ENCODE data around the gene RAB26. TPM values are rescaled to one million over a fixed set of nuclear protein-coding genes. Genes with fewer than 3 reads are reported as not detected.
"Not testable (repeated sequence)": the region's sequence is repeated elsewhere in the genome, so short reads cannot be mapped to it uniquely, and the experiment has no call there.

Gene RAB26, protein sequence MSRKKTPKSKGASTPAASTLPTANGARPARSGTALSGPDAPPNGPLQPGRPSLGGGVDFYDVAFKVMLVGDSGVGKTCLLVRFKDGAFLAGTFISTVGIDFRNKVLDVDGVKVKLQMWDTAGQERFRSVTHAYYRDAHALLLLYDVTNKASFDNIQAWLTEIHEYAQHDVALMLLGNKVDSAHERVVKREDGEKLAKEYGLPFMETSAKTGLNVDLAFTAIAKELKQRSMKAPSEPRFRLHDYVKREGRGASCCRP
- under 1 TPM; 0.68 to 0.70 TPM for total RNA-seq

DNA sequence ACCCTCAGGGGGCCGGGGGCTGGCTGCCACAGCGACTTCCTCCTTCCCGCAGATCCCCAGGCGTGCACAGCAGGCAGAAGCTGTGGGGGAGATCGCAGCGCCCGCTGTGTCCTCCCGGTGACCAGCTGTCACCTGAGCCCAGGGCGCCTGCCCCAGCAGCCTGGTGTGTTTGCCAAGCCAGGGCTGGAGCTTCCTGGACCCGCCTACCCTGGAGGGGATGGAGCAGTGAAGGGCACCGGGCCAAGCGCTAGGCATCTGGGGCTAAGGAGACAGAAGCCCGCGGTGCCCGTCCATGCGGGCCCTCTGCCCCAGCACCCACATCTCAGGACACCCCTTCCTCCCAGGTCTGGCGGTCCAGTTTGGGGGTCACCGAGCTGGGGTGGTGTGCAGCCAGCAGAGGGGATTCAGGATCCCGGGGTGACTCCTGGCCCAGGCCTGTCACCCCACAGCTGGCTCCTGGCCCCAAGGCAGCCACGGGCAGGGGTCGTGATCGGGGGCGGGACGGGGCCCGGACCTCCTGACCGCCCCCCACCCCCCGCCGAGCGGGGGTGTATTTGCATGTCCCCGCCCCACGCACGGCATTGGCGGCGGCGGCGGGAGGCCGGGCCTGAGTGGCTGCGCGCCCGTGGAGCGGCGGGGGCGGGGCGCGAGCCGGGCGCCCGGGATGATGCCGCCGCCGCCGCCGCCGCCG is at the start of gene RAB26:
Gene RAB26 (plus strand): TSS at position 645 of the 691 bp plus-strand sequence. CDS start 159 bp downstream, outside the sequence.
- Mint-ChIP-seq H3K27ac (no peak within 1 kb of the TSS), H3K4me3 (peak within 1 kb of the TSS; percentile 18), H3K36me3 (peaks cover 11% of the 10 kb centered on the region), H3K4me1 (peaks cover 26% of the 10 kb centered on the region), H3K27me3 (peaks cover 7% of the 10 kb centered on the region), H3K9me3 (ENCODE audit: low read depth) (no peaks in the 10 kb centered on the region)
- CTCF ChIA-PET, result interaction anchor here (1.1 to 2.5 kb wide), 5 partner anchors 8 to 144 kb away, joined by 3 to 14 read pairs (median 7); no protein-coding TSS in a partner anchor
- peak; percentile 54 for ATAC-seq
- DNase-seq, result peak; percentile 59

DNA sequence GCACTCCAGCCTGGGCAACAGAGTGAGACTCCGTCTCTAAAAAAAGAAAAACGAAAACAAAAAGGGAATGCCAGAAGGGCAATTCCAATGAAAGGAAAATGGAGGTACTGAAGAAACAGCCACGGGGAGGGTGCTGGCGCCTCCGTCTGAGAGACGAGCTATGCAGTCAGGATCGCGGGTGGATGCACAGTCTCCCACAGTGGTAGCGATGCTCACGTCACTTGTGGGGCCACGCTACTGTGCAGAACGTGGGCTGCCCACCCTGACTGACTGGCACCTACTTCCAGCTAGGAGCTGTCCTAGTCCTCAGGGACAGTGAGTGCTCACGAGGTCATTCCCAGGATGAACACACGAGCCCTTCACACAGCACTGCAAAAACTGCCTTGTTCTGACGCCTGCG is 46.8 kb upstream of the RAB26 start:
- H3K27ac Mint-ChIP-seq; H3K36me3 Mint-ChIP-seq; H3K9me3 Mint-ChIP-seq (ENCODE audit: low read depth); H3K4me1 Mint-ChIP-seq; H3K27me3 Mint-ChIP-seq; ATAC-seq; H3K4me3 Mint-ChIP-seq; CTCF ChIA-PET; DNase-seq: not testable (repeated sequence)

DNA sequence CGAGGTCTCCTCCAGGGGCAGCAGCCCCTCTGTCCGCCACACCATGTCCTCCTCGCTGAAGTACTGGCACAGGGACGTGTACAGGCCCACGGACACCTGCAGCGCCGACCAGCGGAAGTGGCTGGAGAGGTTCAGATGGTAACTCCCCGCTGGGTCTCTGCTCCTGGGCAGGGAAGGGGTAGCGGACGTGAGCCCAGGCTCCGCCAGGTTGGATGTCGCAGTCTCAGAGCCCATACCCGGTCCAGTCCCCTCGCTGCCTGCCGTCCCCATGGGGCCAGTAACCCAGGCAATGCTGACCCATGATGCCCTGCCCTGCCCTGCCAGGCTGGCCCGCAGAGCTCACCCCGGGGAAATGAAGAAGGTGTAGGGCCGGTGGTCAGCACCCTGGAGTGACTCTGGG is 46.0 kb upstream of the RAB26 start:
- CTCF ChIA-PET, result no interaction called here
- no peaks in the 10 kb centered on the region for H3K9me3 Mint-ChIP-seq (ENCODE audit: low read depth)
- no peak for ATAC-seq
- no peaks in the 10 kb centered on the region for H3K4me1 Mint-ChIP-seq
- H3K27ac Mint-ChIP-seq, result no peak overlapping the region
- H3K4me3 Mint-ChIP-seq, result no peak overlapping the region
- no peak for DNase-seq
- H3K27me3 Mint-ChIP-seq, result no peaks in the 10 kb centered on the region
- peaks cover 2% of the 10 kb centered on the region for H3K36me3 Mint-ChIP-seq

DNA sequence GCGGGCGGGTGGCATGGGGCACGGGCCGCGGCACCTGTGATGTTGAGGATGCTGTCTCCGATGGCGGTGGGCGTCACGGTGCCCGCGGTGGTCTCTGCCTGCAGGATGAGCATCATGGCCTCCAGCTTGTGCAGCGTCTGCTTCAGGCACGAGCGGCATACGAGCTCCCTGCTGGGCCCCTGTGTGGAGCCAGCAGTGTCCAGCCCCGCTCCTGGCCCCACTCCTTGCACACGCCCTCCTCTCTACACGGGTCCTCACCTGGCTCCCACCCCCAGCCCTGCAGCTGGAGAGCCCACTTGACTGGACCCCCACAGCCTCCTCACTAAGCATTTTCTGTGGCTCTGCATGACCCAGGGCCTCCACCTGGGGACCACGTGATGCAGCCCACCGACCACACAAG is 44.0 kb upstream of the RAB26 start:
- DNase-seq; H3K36me3 Mint-ChIP-seq; H3K9me3 Mint-ChIP-seq (ENCODE audit: low read depth); H3K27me3 Mint-ChIP-seq; H3K4me1 Mint-ChIP-seq; H3K4me3 Mint-ChIP-seq; H3K27ac Mint-ChIP-seq; ATAC-seq; CTCF ChIA-PET: not testable (repeated sequence)

DNA sequence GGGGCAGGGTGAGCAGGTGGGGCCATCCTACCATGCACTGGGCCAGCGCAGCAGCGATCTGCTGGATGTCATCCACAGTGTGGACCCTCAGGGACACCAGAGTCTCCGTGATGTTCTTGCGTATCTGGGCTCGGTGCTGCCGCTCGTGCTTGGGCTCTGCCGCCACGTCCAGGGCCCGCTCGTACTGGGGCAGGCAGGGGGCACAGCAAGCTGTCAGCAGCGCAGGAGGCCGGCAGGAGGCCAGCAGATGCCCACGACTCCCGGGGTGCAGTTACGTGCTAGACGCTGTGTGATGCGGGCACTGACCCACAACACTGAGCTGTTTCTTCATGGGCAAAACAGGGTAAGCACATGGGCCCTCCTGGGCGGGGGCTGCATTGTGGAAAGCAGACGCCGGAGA is 43.1 kb upstream of the RAB26 start:
- CTCF ChIA-PET; H3K4me3 Mint-ChIP-seq; DNase-seq; H3K4me1 Mint-ChIP-seq; H3K36me3 Mint-ChIP-seq; H3K9me3 Mint-ChIP-seq (ENCODE audit: low read depth); ATAC-seq; H3K27me3 Mint-ChIP-seq; H3K27ac Mint-ChIP-seq: not testable (repeated sequence)

DNA sequence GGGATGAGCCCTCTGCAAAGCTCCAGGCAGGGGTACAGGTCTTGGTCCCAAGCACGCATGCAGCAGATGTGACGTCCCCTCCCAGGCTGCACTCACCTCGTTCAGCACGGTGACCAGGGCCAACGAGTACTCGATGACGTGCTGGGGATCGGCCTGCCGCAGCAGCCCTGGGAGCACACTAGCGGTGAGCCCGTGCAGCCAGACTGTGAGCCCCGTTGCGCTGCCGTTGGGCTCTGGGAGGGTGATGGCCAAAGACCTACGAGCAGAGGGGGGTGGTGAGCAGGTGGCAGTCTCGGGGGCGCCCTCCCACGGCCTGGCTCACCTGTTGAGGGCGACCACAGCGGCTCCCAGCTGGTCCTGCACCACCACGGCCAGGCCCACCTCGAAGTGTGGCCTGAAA is 42.7 kb upstream of the RAB26 start:
- H3K4me1 Mint-ChIP-seq; H3K27me3 Mint-ChIP-seq; H3K36me3 Mint-ChIP-seq; DNase-seq; H3K9me3 Mint-ChIP-seq (ENCODE audit: low read depth); H3K27ac Mint-ChIP-seq; CTCF ChIA-PET; ATAC-seq; H3K4me3 Mint-ChIP-seq: not testable (repeated sequence)

DNA sequence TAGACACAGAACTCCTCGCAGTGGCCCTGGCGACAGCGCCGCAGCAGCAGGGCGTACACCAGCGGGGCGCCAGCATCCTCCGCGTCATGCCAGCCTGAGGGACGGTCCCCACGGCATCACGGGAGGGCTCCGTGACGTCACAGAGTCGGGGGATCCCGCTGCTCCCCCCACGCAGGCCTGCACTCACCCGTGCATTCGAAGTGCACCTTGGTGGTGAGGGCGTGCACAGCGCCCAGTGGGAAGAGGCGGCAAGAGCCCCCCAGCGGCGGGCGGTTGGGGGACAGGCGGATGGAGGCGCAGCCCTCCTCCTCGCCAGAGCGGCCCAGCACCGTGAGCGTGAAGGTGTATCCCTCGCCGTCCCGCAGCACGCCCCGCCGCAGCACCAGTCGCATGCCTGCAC is 42.2 kb upstream of the RAB26 start:
- CTCF ChIA-PET; H3K4me3 Mint-ChIP-seq; H3K27ac Mint-ChIP-seq; H3K9me3 Mint-ChIP-seq (ENCODE audit: low read depth); H3K36me3 Mint-ChIP-seq; DNase-seq; H3K4me1 Mint-ChIP-seq; ATAC-seq; H3K27me3 Mint-ChIP-seq: not testable (repeated sequence)

DNA sequence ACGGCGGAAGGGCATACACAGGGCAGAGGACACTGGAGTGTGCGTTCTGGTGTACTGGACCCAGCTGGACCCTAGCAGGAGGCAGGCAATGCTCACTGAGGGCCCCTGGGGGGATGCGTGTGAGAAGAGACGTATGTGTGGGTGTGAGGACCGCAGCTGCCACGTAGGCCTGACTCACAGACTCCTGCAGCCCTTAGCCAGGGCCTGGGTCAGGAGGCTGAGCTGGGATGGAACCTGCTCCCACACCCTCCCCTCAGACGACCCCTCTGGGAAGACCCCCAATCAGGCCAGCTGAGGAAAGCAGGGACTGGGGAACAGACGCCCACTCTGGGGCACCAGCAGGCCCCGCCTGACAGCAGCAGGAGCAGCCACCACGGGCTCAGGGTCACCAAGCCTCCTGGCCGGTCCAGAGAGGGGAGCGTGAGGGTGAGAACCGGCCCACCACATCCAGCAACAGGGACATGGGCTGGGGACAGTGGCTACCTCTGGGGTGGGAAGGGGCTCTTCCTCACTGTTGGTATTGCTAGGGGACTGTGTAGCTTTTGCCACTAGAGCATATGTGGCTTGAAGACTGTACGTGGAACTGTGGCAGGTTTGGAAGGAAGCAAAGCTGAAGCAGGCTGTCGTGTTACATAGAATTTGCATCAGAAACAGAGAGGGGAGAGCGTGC is 41.2 kb upstream of the RAB26 start:
- DNase-seq; ATAC-seq; CTCF ChIA-PET; H3K9me3 Mint-ChIP-seq (ENCODE audit: low read depth); H3K27me3 Mint-ChIP-seq; H3K27ac Mint-ChIP-seq; H3K4me3 Mint-ChIP-seq; H3K36me3 Mint-ChIP-seq; H3K4me1 Mint-ChIP-seq: not testable (repeated sequence)

DNA sequence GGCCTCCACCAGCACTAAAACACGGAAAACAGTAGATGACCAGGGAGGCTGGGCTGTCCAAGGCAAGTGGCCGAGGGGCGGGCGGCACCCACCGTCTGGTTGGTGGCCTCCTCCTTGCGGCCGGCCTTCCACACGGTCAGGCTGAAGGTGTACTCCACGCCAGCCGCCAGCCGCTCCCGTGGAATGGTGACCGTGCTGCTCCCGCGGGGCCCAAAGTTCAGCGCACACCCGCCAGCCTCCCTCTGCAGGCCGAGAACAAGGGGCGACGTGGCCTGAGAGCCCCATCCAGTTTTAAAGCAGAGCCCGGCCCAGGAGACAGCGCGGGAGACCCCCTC is 40.7 kb upstream of the RAB26 start:
- H3K36me3 Mint-ChIP-seq, CTCF ChIA-PET, H3K4me1 Mint-ChIP-seq: not testable (repeated sequence)

DNA sequence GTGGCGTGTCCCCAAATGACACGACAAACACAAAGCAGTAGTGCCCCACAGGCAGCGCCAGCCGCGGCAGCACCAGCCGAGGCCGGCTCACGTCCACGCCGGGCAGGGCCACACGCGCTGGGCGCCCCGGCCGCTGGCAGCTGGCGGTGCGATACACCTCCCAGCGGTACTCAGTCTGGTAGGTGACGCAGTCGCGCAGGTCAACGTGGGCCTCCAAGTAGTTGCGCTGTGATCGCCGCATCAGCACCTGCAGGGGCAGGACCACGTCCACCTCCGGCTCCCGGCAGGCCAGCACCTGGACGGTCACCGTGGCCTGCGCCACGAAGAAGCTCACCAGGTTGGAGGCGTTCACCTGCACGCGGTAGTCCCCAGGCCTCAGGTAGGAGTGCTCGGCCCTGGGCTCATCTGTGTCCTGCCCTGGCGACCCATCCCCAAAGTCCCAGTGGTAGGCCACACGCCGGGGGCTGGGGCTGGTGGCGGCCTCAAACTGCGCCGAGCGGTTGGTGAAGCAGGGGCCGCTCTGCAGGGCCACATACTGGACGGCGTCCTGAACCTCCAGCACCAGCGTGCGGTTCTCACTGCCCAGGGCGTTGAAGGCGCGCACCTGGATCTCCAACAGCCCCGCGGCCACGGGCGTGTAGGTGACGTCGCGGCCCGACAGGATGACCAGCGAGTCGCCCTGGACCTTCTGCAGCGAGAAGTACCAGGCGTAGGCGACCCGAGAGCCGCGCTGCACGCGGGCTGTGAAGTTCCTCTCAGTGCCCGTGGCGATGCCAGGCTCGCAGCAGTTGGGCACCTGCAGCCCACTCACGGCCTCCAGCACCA is 39.8 kb upstream of the RAB26 start:
- H3K27ac Mint-ChIP-seq; H3K4me3 Mint-ChIP-seq; H3K36me3 Mint-ChIP-seq; H3K9me3 Mint-ChIP-seq (ENCODE audit: low read depth); CTCF ChIA-PET; H3K27me3 Mint-ChIP-seq; H3K4me1 Mint-ChIP-seq; ATAC-seq; DNase-seq: not testable (repeated sequence)

More for the DNA sequence above, 40.7 kb upstream of the RAB26 start:
- not testable (repeated sequence) for H3K27ac Mint-ChIP-seq; H3K4me3 Mint-ChIP-seq; H3K27me3 Mint-ChIP-seq; ATAC-seq; DNase-seq; H3K9me3 Mint-ChIP-seq (ENCODE audit: low read depth)

DNA sequence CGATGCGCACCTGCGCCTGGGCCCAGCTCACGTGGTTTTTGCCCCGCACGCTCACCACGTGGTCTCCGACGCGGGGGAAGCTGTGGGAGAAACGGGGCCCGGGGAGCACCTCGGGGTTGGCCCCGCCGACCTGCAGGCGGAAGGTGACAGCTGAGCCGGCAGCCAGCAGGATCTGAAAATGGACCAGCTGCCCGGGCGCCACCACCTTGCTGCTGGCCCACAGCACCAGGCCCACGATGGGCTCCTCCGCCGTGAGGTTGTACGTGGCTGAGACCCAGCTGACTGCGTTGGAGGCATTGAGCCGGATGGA is 39.2 kb upstream of the RAB26 start:
- DNase-seq; H3K4me3 Mint-ChIP-seq; H3K27me3 Mint-ChIP-seq; H3K4me1 Mint-ChIP-seq; H3K27ac Mint-ChIP-seq; CTCF ChIA-PET; H3K36me3 Mint-ChIP-seq; H3K9me3 Mint-ChIP-seq (ENCODE audit: low read depth); ATAC-seq: not testable (repeated sequence)

DNA sequence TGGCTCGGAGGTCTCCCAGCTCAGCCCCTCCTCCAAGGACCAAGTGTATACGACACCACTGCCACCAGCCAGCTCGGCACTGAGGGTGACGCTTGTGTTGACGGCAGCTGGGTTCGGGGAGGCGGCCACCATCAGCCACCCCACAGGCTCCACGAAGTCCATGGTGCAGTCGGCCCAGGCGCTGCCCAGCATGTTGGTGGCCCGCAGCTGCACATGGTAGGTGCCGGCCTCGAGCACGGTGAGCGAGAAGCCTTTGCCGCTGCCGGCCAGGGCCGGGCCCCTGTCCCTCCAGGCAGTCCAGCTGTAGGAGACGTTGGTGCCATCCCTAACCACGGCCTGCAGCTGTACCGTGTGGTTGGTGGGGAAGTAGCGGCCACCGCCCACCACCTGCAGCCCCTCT is 38.6 kb upstream of the RAB26 start:
- H3K27me3 Mint-ChIP-seq; H3K4me1 Mint-ChIP-seq; H3K4me3 Mint-ChIP-seq; H3K9me3 Mint-ChIP-seq (ENCODE audit: low read depth); DNase-seq; CTCF ChIA-PET; H3K36me3 Mint-ChIP-seq; ATAC-seq; H3K27ac Mint-ChIP-seq: not testable (repeated sequence)

DNA sequence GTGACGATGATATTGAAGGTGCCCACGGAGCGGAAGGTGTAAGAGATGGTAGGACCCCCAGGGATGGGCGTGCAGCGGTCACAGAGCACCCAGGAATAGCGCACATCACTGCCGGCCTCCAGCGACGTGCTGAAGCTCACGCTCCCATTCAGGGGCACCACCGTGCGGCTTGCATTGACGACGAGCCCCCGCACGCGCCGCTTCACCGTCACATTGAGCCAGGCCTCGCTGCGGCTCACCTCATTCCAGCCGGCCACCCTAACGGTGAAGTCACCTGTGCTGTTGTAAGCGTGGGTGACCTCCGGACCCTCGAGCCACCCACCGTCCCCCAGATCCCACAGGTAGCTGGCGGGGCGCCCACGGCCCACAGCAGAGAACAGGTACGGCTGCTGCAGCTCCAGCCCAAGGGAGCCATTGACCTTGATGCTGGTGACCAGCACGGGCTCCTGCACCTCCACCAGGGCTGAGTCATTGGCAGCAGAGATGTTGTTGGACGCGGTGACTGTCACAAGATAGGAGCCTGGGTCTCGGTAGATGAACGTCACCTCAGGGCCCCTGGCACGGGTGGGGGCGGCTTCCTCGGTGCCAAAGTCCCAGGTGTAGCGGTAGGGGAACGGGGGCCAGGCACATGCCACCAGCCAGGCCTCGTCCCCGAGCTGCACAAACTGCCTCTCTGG is 38.0 kb upstream of the RAB26 start:
- CTCF ChIA-PET; H3K4me1 Mint-ChIP-seq; H3K36me3 Mint-ChIP-seq; H3K4me3 Mint-ChIP-seq; H3K27me3 Mint-ChIP-seq; H3K9me3 Mint-ChIP-seq (ENCODE audit: low read depth); DNase-seq; H3K27ac Mint-ChIP-seq; ATAC-seq: not testable (repeated sequence)
